Stimulated activated CD8-positive, alpha-beta memory T cell treated with anti-CD3 and anti-CD28 coated beads, Interleukin-15, amount 100 ng/mL, for 24 hours (primary cell): ENCODE data around the gene GALNTL6.
"Not testable (repeated sequence)": the region's sequence is repeated elsewhere in the genome, so short reads cannot be mapped to it uniquely, and the experiment has no call there.

Experiments
- DNase-seq: peaks from one replicate; pipeline ENCODE4 v3.0.0-alpha.2; 2020; ENCODE audit warnings: low read depth

Gene GALNTL6

GRCh38 chr4:172751550-172751949 is 938.3 kb downstream of the GALNTL6 start:
- DNase-seq: no peak

GRCh38 chr4:172758586-172759340 is 945.6 kb downstream of the GALNTL6 start:
- DNase-seq: no peak

GRCh38 chr4:172760512-172760911 is 947.3 kb downstream of the GALNTL6 start:
- no peak for DNase-seq

- DNase-seq: no peak
Observed at GRCh38 chr4:172762895-172763294, 949.7 kb downstream of the GALNTL6 start.

GRCh38 chr4:172770787-172771186 is 957.6 kb downstream of the GALNTL6 start:
- no peak for DNase-seq

- DNase-seq: no peak
Observed at GRCh38 chr4:172772781-172773180, 959.6 kb downstream of the GALNTL6 start.

- no peak for DNase-seq
Observed at GRCh38 chr4:172776203-172776861, 963.1 kb downstream of the GALNTL6 start.

- no peak for DNase-seq
Observed at GRCh38 chr4:172777729-172778431, 964.7 kb downstream of the GALNTL6 start.

GRCh38 chr4:172778583-172778982 is 965.4 kb downstream of the GALNTL6 start:
- DNase-seq: no peak

- DNase-seq: no peak
Observed at GRCh38 chr4:172780566-172781081, 967.4 kb downstream of the GALNTL6 start.

- no peak for DNase-seq
Observed at GRCh38 chr4:172785613-172786012, 972.4 kb downstream of the GALNTL6 start.

- no peak for DNase-seq
Observed at GRCh38 chr4:172786039-172786792, 973.0 kb downstream of the GALNTL6 start.

GRCh38 chr4:172787111-172787510 is 973.9 kb downstream of the GALNTL6 start:
- no peak for DNase-seq

- DNase-seq: no peak
Observed at GRCh38 chr4:172791841-172792240, 978.6 kb downstream of the GALNTL6 start.

GRCh38 chr4:172793565-172794306 is 980.5 kb downstream of the GALNTL6 start:
- DNase-seq: no peak

GRCh38 chr4:172794307-172794703 is 981.1 kb downstream of the GALNTL6 start:
- no peak for DNase-seq

GRCh38 chr4:172797281-172797680 is 984.1 kb downstream of the GALNTL6 start:
- DNase-seq: not testable (repeated sequence)

- DNase-seq: no peak
Observed at GRCh38 chr4:172802032-172802431, 988.8 kb downstream of the GALNTL6 start.

GRCh38 chr4:172806841-172807240 is 993.6 kb downstream of the GALNTL6 start:
- no peak for DNase-seq

GRCh38 chr4:172808196-172808595 is 995.0 kb downstream of the GALNTL6 start:
- DNase-seq: no peak

- DNase-seq: no peak
Observed at GRCh38 chr4:172809319-172809718, 996.1 kb downstream of the GALNTL6 start.
